Measurements from ENCODE around the gene MKLN1.

DNA sequence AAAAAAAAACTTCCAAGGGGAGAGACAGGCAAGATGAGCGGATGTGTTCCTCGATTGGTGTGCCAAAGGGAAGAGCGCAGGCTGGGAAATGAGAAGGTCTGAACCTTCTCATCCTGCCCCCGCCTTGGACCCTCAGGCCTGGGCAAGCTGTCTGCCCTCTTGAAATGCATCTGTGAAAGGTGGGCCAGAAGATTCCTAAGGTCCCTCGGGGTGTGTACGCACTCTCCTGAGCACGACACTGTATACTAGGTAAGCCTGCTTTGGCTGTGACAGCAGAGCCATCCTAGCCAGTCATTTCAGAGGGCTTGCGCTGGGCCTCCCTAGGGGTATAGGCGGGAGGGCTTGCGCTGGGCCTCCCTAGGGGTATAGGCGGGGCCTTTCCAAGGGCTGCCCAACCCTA is 201.9 kb downstream of the MKLN1 start:
- no peak for TF ChIP-seq POLR2A (IDR thresholded peaks at IDR 0.05)
- TF ChIP-seq, protein P1, sequence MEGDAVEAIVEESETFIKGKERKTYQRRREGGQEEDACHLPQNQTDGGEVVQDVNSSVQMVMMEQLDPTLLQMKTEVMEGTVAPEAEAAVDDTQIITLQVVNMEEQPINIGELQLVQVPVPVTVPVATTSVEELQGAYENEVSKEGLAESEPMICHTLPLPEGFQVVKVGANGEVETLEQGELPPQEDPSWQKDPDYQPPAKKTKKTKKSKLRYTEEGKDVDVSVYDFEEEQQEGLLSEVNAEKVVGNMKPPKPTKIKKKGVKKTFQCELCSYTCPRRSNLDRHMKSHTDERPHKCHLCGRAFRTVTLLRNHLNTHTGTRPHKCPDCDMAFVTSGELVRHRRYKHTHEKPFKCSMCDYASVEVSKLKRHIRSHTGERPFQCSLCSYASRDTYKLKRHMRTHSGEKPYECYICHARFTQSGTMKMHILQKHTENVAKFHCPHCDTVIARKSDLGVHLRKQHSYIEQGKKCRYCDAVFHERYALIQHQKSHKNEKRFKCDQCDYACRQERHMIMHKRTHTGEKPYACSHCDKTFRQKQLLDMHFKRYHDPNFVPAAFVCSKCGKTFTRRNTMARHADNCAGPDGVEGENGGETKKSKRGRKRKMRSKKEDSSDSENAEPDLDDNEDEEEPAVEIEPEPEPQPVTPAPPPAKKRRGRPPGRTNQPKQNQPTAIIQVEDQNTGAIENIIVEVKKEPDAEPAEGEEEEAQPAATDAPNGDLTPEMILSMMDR (IDR thresholded peaks at IDR 0.05), result no peak
